ENCODE results near the gene CAPN7. TPM values are rescaled to one million over a fixed set of nuclear protein-coding genes. Genes with fewer than 3 reads are reported as not detected.

The CAPN7 gene
- polyA plus RNA-seq, 3 donors from 2014 or later = 4.1 to 25.7 (median 19.4) TPM

DNA sequence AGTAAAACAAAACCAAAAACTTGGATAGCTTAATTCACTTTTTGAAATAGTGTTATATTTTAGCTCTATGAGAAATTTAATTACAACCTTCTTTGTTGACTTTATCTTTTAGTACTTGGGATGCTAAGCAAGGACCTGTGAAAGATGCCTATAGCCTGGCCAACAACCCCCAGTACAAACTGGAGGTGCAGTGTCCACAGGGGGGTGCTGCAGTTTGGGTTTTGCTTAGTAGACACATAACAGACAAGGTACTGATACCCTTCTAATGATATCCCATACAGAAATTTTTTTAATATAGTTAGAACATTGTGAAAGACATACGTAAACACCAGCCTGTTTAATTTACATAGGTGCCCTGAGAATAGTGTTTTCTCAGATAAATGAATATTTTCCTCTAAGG is 35.3 kb downstream of the CAPN7 start:
- Mint-ChIP-seq H3K27ac (peak overlapping the region in 2 of 6 donors; percentile 12 to 34), H3K4me3 (no peak overlapping the region), H3K36me3 (peaks cover 6 to 37% (median 8%) of the 10 kb centered on the region in 3 donors), H3K4me1 (peaks cover 6 to 19% of the 10 kb centered on the region in 2 donors), H3K9me3 (no peaks in the 10 kb centered on the region), H3K27me3 (ENCODE audit: low read depth in 3 of 3) (no peaks in the 10 kb centered on the region)
- peak; percentile 35 to 56 (median 47) for DNase-seq

DNA sequence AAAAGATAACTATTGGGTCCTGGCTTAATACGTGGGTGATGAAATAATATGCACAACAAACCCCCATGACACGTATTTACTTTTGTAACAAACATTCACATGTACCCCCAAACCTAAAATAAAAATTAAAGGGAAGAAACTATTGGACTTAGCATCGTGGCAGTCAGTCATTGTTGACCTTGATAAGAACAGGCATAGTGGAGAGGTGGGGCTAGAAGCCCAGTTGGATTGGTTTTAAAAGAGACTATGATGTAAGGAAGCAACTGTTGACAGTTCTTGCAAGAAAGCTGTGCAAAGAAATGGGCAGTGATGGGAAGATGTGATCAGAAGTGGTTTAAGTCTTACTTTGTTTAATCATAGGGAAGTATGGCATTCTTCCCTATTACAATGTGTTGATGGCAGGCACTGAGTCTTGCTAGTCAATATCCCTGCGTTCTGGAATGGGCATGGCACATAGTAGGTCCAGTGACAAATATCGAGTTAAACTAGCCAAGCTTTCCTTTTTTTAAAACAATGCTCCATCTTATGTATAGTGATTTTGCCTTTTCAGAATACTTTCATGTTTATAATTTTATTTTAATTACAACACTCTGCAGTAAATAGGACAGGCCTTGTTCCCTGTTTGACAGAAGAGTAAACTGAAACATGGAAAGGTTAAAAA is 37.9 kb downstream of the CAPN7 start:
- peaks cover 4 to 40% (median 11%) of the 10 kb centered on the region in 3 donors for H3K36me3 Mint-ChIP-seq
- peaks cover 0 to 2% (median 0%) of the 10 kb centered on the region in 3 donors for H3K27me3 Mint-ChIP-seq (ENCODE audit: low read depth in 3 of 3)
- H3K4me3 Mint-ChIP-seq = no peak overlapping the region
- H3K9me3 Mint-ChIP-seq = no peaks in the 10 kb centered on the region
- H3K27ac Mint-ChIP-seq = peak overlapping the region in 5 of 6 donors; percentile 31 to 80 (median 69)
- H3K4me1 Mint-ChIP-seq = peaks cover 13 to 31% of the 10 kb centered on the region in 2 donors
- DNase-seq = no peak

DNA sequence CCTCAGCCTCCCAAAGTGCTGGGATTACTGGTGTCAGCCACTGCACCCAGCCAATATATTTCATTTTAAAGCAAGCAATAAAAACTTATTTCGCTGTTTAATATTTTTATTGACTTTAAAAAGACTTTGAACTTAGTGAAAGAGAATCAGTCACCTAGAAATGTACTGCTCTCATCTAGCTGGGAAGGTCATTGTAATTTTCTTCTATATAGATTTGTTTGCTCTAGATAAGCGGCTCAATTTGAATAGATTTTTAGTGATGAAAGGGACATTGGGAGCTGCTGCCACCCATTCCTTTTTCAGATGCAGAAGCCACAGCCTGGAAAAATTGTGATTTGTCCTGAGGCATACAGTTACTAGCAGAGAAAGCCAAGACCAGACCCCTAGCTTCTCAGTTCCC is 40.1 kb downstream of the CAPN7 start:
- Mint-ChIP-seq H3K27me3 (ENCODE audit: low read depth in 3 of 3) (peaks cover 0 to 2% (median 0%) of the 10 kb centered on the region in 3 donors), H3K27ac (peak overlapping the region in 4 of 6 donors; percentile 1 to 65 (median 50)), H3K36me3 (peaks cover 6 to 40% (median 13%) of the 10 kb centered on the region in 3 donors), H3K4me3 (no peak overlapping the region), H3K4me1 (peaks cover 13 to 31% of the 10 kb centered on the region in 2 donors), H3K9me3 (no peaks in the 10 kb centered on the region)
- no peak for DNase-seq

DNA sequence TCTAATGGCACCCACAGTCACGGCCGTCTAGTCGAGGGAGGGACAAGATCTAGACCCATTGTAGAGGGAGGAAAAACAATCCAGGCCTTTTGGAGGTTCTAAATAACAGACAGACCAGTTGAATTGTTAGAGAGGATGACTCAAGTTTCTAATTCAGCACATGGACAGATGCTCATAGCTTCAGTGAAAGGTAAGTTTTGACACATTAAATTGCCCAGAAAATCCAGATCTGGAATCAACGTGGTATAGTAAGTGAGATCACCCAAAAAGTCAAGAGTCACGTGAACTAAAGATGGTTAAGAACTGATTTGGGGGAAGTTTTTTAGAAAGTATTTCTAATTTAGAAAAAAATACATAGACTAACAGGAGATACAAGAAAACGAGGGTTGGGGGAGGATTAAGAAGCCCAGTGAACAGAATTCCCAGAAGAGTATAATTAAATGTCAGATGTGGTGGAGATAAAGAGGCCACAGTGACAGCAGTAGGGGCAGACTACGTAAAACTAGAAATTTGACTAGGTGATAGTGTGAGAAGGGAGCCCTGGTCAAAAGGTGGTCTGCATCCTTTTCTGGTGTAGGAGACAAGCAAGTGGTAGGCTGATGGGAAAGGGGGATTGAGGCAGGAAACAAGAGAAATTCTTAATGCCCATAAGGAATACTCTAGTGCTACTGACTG is 47.1 kb downstream of the CAPN7 start:
- peaks cover 0 to 3% (median 2%) of the 10 kb centered on the region in 3 donors for H3K27me3 Mint-ChIP-seq (ENCODE audit: low read depth in 3 of 3)
- H3K36me3 Mint-ChIP-seq = peaks cover 6 to 34% (median 30%) of the 10 kb centered on the region in 3 donors
- H3K4me3 Mint-ChIP-seq = no peak overlapping the region
- no peaks in the 10 kb centered on the region for H3K9me3 Mint-ChIP-seq
- DNase-seq = no peak
- H3K27ac Mint-ChIP-seq = peak overlapping the region; percentile 14 to 79 (median 48)
- H3K4me1 Mint-ChIP-seq = peaks cover 8 to 23% of the 10 kb centered on the region in 2 donors

DNA sequence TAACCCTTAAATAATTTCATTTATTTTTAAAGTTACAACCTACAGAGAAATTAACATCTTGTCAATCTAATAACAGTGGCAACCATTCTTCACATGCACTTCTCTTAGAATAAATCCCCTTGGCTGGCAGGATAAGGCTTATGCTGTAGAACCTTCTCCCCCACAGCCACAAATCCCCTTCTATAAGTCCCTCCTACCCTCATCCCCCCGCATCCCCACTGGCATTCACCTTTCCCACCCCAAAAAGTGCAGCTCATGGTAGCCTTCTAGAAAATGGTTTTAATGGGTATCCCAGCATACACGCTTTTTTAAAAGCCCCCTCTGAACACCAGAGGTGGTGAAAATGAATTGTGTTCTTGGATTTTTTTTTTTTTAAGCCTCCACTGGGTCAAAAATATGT is 49.2 kb downstream of the CAPN7 start:
- peak overlapping the region in 5 of 6 donors; percentile 8 to 81 (median 72) for H3K27ac Mint-ChIP-seq
- no peaks in the 10 kb centered on the region for H3K9me3 Mint-ChIP-seq
- H3K4me3 Mint-ChIP-seq = no peak overlapping the region
- DNase-seq = no peak
- peaks cover 18 to 39% of the 10 kb centered on the region in 2 donors for H3K4me1 Mint-ChIP-seq
- peaks cover 6 to 48% (median 34%) of the 10 kb centered on the region in 3 donors for H3K36me3 Mint-ChIP-seq
- H3K27me3 Mint-ChIP-seq (ENCODE audit: low read depth in 3 of 3) = peaks cover 0 to 4% (median 0%) of the 10 kb centered on the region in 3 donors

DNA sequence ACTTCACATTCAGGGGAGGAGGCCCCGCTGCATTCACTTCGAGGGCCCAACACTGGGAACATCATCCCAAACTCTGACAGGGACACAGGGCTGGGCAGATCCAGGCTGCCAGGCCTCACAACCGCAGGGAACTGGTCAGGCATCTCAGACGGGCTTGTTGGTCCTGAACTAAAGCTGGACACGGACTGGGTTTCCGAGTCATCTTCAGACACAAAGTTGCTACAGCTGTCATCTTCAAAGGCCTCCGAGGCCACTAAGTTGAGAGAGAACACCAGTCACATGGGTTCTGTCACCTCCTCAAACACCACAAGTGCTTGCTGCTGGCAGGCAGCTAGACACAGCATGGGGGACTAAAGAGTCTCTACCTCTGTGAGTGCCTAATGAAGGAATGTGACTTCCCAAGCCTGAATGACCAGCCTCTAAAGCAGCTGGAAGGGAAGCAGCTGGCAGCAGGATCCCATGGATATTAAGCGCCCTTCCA is 50.9 kb downstream of the CAPN7 start:
- H3K27me3 Mint-ChIP-seq (ENCODE audit: low read depth in 3 of 3) = peaks cover 0 to 7% (median 0%) of the 10 kb centered on the region in 3 donors
- H3K27ac Mint-ChIP-seq = peak overlapping the region in 3 of 6 donors; percentile 48 to 84 (median 83)
- peaks cover 0 to 51% (median 30%) of the 10 kb centered on the region in 3 donors for H3K36me3 Mint-ChIP-seq
- H3K4me1 Mint-ChIP-seq = peaks cover 27 to 56% of the 10 kb centered on the region in 2 donors
- H3K9me3 Mint-ChIP-seq = no peaks in the 10 kb centered on the region
- no peak for DNase-seq
- H3K4me3 Mint-ChIP-seq = no peak overlapping the region

DNA sequence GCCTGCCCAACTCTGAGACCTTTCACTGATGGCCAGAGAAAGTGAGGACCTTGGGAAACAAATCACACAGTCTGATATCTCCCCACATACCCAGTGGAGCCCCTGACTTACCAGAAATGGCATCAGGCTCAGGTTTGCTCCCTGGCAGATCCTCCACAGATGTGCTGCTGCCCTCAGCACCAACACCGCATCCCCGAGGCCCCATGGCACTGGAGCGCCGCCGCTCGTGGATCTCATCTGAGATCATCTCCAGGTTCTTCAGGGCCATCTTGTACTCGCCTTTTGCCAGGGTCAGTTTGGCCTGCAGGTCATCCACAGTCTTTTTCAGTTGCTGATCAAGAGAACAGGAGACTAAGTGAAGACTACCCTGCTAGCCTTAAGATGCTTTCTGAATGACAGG is 52.7 kb downstream of the CAPN7 start:
- H3K9me3 Mint-ChIP-seq = no peaks in the 10 kb centered on the region
- no peak overlapping the region for H3K4me3 Mint-ChIP-seq
- H3K27ac Mint-ChIP-seq = peak overlapping the region in 5 of 6 donors; percentile 27 to 83 (median 74)
- DNase-seq = no peak
- peaks cover 0 to 7% (median 0%) of the 10 kb centered on the region in 3 donors for H3K27me3 Mint-ChIP-seq (ENCODE audit: low read depth in 3 of 3)
- H3K36me3 Mint-ChIP-seq = peaks cover 0 to 48% (median 30%) of the 10 kb centered on the region in 3 donors
- H3K4me1 Mint-ChIP-seq = peaks cover 40 to 54% of the 10 kb centered on the region in 2 donors

DNA sequence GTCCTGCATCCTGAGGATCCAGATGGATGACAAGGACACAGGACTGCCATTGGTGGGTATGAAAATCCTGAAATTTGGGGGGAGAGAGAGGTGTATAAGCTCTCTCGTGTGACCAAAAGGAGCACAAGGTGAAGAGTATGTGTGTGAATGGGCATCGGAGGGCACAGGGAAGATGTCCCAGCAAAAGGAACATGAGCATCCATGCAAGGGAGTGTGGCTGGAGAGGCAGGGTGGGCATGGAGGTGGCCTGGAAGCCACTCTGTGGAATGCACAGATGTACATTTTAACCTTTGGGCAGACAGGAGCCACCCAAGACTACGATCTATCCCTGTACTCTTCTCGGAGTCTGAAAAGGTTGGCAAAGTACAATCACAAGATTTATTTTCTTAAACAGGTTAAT is 54.5 kb downstream of the CAPN7 start:
- Mint-ChIP-seq H3K9me3 (no peaks in the 10 kb centered on the region), H3K36me3 (peaks cover 0 to 48% (median 25%) of the 10 kb centered on the region in 3 donors), H3K4me3 (no peak overlapping the region), H3K4me1 (peaks cover 57 to 71% of the 10 kb centered on the region in 2 donors), H3K27me3 (ENCODE audit: low read depth in 3 of 3) (peaks cover 0 to 7% (median 0%) of the 10 kb centered on the region in 3 donors), H3K27ac (peak overlapping the region in 5 of 6 donors; percentile 40 to 85 (median 75))
- DNase-seq = no peak

DNA sequence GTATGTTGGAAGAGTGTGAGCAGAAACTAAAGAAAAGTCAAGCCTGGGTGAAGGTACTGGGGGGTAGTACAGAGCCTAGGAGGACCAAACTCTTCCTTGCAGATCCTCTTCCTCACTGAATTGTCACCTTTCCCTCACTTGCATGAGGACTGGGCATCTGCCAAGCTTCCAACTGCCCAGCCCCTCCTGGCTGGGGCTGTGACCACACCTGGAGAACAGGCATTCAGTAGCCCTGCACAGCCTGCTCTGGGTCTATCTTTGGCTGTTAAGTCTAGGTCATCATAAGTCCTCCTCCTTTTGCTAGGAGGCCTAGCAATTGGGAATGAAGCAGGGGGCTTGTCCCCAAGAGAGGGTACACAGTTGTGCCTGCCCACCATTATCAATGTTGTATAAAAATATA is 55.2 kb downstream of the CAPN7 start:
- H3K27ac Mint-ChIP-seq = peak overlapping the region; percentile 40 to 85 (median 60)
- H3K9me3 Mint-ChIP-seq = no peaks in the 10 kb centered on the region
- no peak for DNase-seq
- peaks cover 62 to 71% of the 10 kb centered on the region in 2 donors for H3K4me1 Mint-ChIP-seq
- peaks cover 0 to 44% (median 17%) of the 10 kb centered on the region in 3 donors for H3K36me3 Mint-ChIP-seq
- no peak overlapping the region for H3K4me3 Mint-ChIP-seq
- H3K27me3 Mint-ChIP-seq (ENCODE audit: low read depth in 3 of 3) = peaks cover 0 to 4% (median 0%) of the 10 kb centered on the region in 3 donors

DNA sequence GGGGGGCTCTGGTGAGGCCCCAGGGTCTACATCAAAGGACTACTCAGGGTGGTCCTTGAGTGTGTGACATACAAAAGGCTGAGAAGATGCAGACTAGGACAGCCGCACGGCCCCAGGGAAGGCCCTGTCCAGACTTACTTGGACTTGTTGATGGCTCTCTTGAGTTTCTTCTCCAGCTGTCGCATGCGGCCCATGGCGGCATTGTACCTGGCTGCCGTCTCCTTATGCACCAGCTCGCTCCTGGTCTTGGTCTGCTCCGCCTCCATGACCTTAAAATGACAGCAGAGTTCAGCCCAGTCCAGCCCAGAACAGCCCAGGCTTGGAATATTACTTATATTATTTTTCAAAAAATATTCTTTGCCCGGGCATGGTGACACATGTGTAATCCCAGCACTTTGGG is 56.0 kb downstream of the CAPN7 start:
- peaks cover 0 to 6% (median 0%) of the 10 kb centered on the region in 3 donors for H3K27me3 Mint-ChIP-seq (ENCODE audit: low read depth in 3 of 3)
- H3K9me3 Mint-ChIP-seq = no peaks in the 10 kb centered on the region
- peaks cover 70 to 77% of the 10 kb centered on the region in 2 donors for H3K4me1 Mint-ChIP-seq
- no peak overlapping the region for H3K4me3 Mint-ChIP-seq
- H3K36me3 Mint-ChIP-seq = peaks cover 0 to 41% (median 16%) of the 10 kb centered on the region in 3 donors
- no peak for DNase-seq
- peak overlapping the region in 4 of 6 donors; percentile 40 to 74 (median 68) for H3K27ac Mint-ChIP-seq

DNA sequence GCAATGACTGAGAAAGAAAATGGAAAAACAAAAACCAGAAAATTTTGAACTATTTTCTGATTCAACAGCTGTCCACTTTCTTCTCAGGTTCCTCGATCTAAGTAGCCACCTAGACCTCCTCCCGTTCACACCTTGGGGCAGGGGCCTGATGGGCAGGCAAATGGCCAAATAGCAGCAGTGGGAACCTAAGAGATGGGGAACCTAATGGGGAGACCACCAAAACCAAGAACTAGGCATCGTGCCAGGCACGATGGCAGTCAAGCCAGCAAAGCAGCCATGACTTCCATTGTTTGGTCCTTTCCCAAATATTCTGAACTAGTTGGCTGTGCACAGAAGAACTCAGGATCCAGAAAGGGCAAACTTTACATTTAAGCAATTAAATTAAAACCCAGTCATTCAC is 57.1 kb downstream of the CAPN7 start:
- Mint-ChIP-seq H3K9me3 (no peaks in the 10 kb centered on the region), H3K36me3 (peaks cover 0 to 33% (median 10%) of the 10 kb centered on the region in 3 donors), H3K4me1 (peaks cover 76 to 88% of the 10 kb centered on the region in 2 donors), H3K27ac (peak overlapping the region; percentile 51 to 84 (median 72)), H3K27me3 (ENCODE audit: low read depth in 3 of 3) (peaks cover 1 to 6% (median 2%) of the 10 kb centered on the region in 3 donors), H3K4me3 (no peak overlapping the region)
- no peak for DNase-seq

DNA sequence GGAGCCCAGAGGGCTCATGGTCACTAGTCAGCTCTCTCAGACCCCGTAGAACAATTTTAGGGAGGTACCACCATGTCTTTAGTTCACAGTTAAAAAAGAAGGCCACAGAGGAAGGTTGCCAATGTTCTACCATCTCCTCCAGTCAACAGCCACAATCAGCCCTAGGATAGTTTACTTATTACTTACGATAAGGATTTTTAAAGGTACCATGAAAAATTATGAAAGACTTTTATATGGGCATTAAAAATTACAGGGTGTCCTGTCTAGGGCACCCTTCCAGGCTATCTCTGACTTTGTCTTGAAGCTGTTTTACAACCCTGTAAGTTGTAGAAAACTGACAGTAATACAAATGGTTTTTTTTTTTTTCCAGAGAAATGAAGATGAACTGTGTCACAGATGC is 57.9 kb downstream of the CAPN7 start:
- no peak for DNase-seq
- H3K9me3 Mint-ChIP-seq = no peaks in the 10 kb centered on the region
- H3K4me1 Mint-ChIP-seq = peaks cover 83 to 92% of the 10 kb centered on the region in 2 donors
- peak overlapping the region in 1 of 5 donors; percentile 8 for H3K4me3 Mint-ChIP-seq
- peaks cover 2 to 6% (median 5%) of the 10 kb centered on the region in 3 donors for H3K27me3 Mint-ChIP-seq (ENCODE audit: low read depth in 3 of 3)
- H3K36me3 Mint-ChIP-seq = peaks cover 0 to 29% (median 8%) of the 10 kb centered on the region in 3 donors
- peak overlapping the region; percentile 46 to 90 (median 74) for H3K27ac Mint-ChIP-seq

DNA sequence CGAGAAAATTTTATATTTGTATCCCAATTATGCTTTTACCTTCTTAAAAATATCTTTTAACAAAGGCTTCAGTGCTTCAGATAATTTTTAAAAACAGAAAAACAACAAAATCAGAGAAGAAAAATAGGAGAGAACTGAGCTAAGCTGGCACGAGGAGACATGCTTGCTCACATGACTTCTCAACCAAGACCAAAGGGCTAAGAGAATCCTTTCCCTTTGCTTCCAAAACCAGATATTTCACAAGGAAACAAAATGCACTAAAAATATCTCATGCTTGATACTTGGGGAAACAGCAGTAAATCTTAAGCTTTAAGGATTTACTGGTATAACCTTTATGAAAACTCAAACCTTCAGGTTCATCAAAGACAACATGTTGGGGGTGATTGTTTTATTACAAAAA is 58.4 kb downstream of the CAPN7 start:
- no peaks in the 10 kb centered on the region for H3K9me3 Mint-ChIP-seq
- peak overlapping the region in 4 of 5 donors; percentile 38 to 74 (median 52) for H3K4me3 Mint-ChIP-seq
- peaks cover 86 to 92% of the 10 kb centered on the region in 2 donors for H3K4me1 Mint-ChIP-seq
- peaks cover 0 to 30% (median 6%) of the 10 kb centered on the region in 3 donors for H3K36me3 Mint-ChIP-seq
- H3K27me3 Mint-ChIP-seq (ENCODE audit: low read depth in 3 of 3) = peaks cover 2 to 8% (median 5%) of the 10 kb centered on the region in 3 donors
- no peak for DNase-seq
- H3K27ac Mint-ChIP-seq = peak overlapping the region; percentile 69 to 90 (median 78)
